ENCODE measurements around the gene FBXW4. TPM values are rescaled to one million over a fixed set of nuclear protein-coding genes. Genes with fewer than 3 reads are reported as not detected.

FBXW4 gene
- total and polyA plus RNA-seq, 10 of the 15 experiments (the other 5 are each of a cell fraction or from before 2014, with no cell fraction given) = 5.7 to 42.0 (median 27.5) TPM

DNA sequence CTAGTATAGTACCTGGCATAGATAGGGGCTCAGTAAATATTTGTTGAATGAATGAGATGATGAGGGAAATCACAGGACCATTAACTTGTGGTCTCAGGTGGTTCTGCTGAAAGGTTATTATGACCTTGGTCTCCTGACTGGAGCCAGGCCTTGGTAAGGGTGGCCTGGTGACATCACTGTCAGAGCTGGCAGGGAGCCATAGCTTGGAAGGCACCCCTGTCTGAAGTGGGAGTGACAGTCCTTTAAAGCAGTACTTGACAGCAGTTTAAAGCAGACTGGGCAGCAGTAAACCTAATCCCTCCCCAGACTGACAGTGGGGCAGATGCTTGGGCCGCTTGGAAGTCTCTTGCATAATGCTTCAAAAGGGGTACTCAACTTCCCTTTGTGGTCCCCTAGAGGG is 93.4 kb downstream of the FBXW4 start:
- Histone ChIP-seq H3K27me3 (replicated peaks in 1 of 2; ENCODE audit: control insufficient read depth in 2 of 2, insufficient read depth in 2 of 2, low read length in 1 of 2) (no peaks in the 10 kb centered on the region), H3K4me2 (ENCODE audit: control insufficient read depth, insufficient read depth) (no peak overlapping the region), H3K9ac (ENCODE audit: control insufficient read depth, insufficient read depth, low read length) (no peak overlapping the region), H3K36me3 (ENCODE audit: control insufficient read depth in 2 of 2, insufficient read depth in 2 of 2, low read length in 1 of 2) (no peaks in the 10 kb centered on the region; a peak in 1 of 4 replicates), H3K9me3 (replicated peaks; ENCODE audit: control insufficient read depth, insufficient read depth, low read length) (no peaks in the 10 kb centered on the region), H3K4me3 (no peak overlapping the region), H3K27ac (ENCODE audit: control insufficient read depth, insufficient read depth) (no peak overlapping the region), H3K4me1 (ENCODE audit: control insufficient read depth, insufficient read depth, low read length) (no peaks in the 10 kb centered on the region), H3K79me2 (ENCODE audit: control insufficient read depth, insufficient read depth, low read length) (no peaks in the 10 kb centered on the region), H4K20me1 (ENCODE audit: control insufficient read depth, insufficient read depth) (no peaks in the 10 kb centered on the region), H2AFZ (ENCODE audit: control insufficient read depth, low read depth, low read length) (no peak overlapping the region)
- ChIA-PET POLR2A (interaction anchor here (1.6 kb wide), 1 partner anchor 180 kb away, joined by 3 read pairs; no protein-coding TSS in a partner anchor), CTCF (interaction anchor here (1.2 to 13.9 kb wide), 10 partner anchors 10 to 220 kb away, joined by 4 to 334 read pairs (median 6); partner anchors contain the start of gene NPM3), RAD21 (ENCODE audit: unreplicated experiment) (interaction anchor here (1.7 to 9.4 kb wide), 4 partner anchors 120 to 239 kb away, joined by 7 to 172 read pairs (median 14); partner anchors contain the start of gene NPM3), SMC1A (ENCODE audit: uncharacterized antibody, unreplicated experiment) (interaction anchor here (1.4 to 8.7 kb wide), 4 partner anchors 16 to 181 kb away, joined by 3 to 139 read pairs (median 6); partner anchors contain the start of gene NPM3)
- DNase-seq (ENCODE audit: low read depth, low spot score) (no peak), FAIRE-seq (no peak), ATAC-seq (no peak)
- intact Hi-C loops (cut with micrococcal nuclease; ENCODE audit: unreplicated experiment) = no loop called here
- no TSS peak for BruUV-seq (replicated peaks)
- WGBS (ENCODE audit: insufficient coverage, insufficient replicate concordance, low lambda C conversion rate, missing lambda C conversion rate) = 0% methylated on average over 1 of the region's 1 CpG
- in situ Hi-C loops (cut with MboI) = loop anchor here (5.0 kb wide), 1 partner anchor 476 kb away; no protein-coding TSS in a partner anchor
- no peak for TF ChIP-seq CUX1 (IDR thresholded peaks at IDR 0.05; ENCODE audit: insufficient replicate concordance, low read depth, low read length)
- TF ChIP-seq ESRRA (IDR thresholded peaks at IDR 0.05; ENCODE audit: low read length) = no peak
- TF ChIP-seq NR2C1 (IDR thresholded peaks at IDR 0.05) = no peak
- TF ChIP-seq BCL3 (IDR thresholded peaks at IDR 0.05; ENCODE audit: borderline replicate concordance, insufficient read depth, low read depth, low read length, poor library complexity, severe bottlenecking) = no peak
- no peak for TF ChIP-seq SUPT20H (IDR thresholded peaks at IDR 0.05; ENCODE audit: borderline replicate concordance, control insufficient read depth, low read depth, low read length)
- no peak for TF ChIP-seq ZBED1 (IDR thresholded peaks at IDR 0.05; ENCODE audit: borderline replicate concordance)
- TF ChIP-seq KDM1A (IDR thresholded peaks at IDR 0.05; ENCODE audit: borderline replicate concordance) = no peak
- TF ChIP-seq ZBTB11 (CRISPR knock-in tag; IDR thresholded peaks at IDR 0.05) = no peak
- no peak for TF ChIP-seq ZNF384 (IDR thresholded peaks at IDR 0.05; ENCODE audit: borderline replicate concordance, low read depth, low read length)
- TF ChIP-seq HSF1 (IDR thresholded peaks at IDR 0.05; ENCODE audit: low read depth, low read length) = no peak
- no peak for TF ChIP-seq RCOR1 (conservative IDR thresholded peaks at IDR 0.05; ENCODE audit: low read depth, low read length)
- no peak for TF ChIP-seq BACH1 (IDR thresholded peaks at IDR 0.05; ENCODE audit: borderline replicate concordance)

Measured in GM12878 (cell line).